ENCODE results near the gene UBE2D1.
A peak's percentile ranks its signal among the peaks of the same experiment; 100 is the strongest.

The UBE2D1 gene

GRCh38 chr10:58399410-58399809 is 64.6 kb downstream of the UBE2D1 start:
- no peak overlapping the region for H3K4me3 ChIP-seq (replicated peaks in 1 of 2; ENCODE audit: low read depth in 2 of 2, low read length in 2 of 2)
- DNase-seq (ENCODE audit: low read depth in 2 of 2): peak; percentile 33 to 77
- no peak for TF ChIP-seq CTCF (IDR thresholded peaks at IDR 0.05; ENCODE audit: low read depth, low read length)

GRCh38 chr10:58400609-58401008 is 65.8 kb downstream of the UBE2D1 start:
- no peak for TF ChIP-seq CTCF (IDR thresholded peaks at IDR 0.05; ENCODE audit: low read depth, low read length)
- DNase-seq (ENCODE audit: low read depth in 2 of 2): peak; percentile 14 to 51
- no peak overlapping the region for H3K4me3 ChIP-seq (replicated peaks in 1 of 2; ENCODE audit: low read depth in 2 of 2, low read length in 2 of 2)

- TF ChIP-seq CTCF (IDR thresholded peaks at IDR 0.05; ENCODE audit: low read depth, low read length): no peak
- H3K4me3 ChIP-seq (replicated peaks in 1 of 2; ENCODE audit: low read depth in 2 of 2, low read length in 2 of 2): no peak overlapping the region
- no peak for DNase-seq (ENCODE audit: low read depth in 2 of 2)
Observed at GRCh38 chr10:58404001-58404400, 69.2 kb downstream of the UBE2D1 start.

- H3K4me3 ChIP-seq (replicated peaks in 1 of 2; ENCODE audit: low read depth in 2 of 2, low read length in 2 of 2): no peak overlapping the region
- no peak for TF ChIP-seq CTCF (IDR thresholded peaks at IDR 0.05; ENCODE audit: low read depth, low read length)
- DNase-seq (ENCODE audit: low read depth in 2 of 2): no peak
Observed at GRCh38 chr10:58409956-58410610, 75.3 kb downstream of the UBE2D1 start.

GRCh38 chr10:58412502-58412961 is 77.7 kb downstream of the UBE2D1 start:
- H3K4me3 ChIP-seq (replicated peaks in 1 of 2; ENCODE audit: low read depth in 2 of 2, low read length in 2 of 2): no peak overlapping the region
- DNase-seq (ENCODE audit: low read depth in 2 of 2): peak; percentile 19 to 81
- TF ChIP-seq CTCF (IDR thresholded peaks at IDR 0.05; ENCODE audit: low read depth, low read length): peak; percentile 16

- H3K4me3 ChIP-seq (replicated peaks in 1 of 2; ENCODE audit: low read depth in 2 of 2, low read length in 2 of 2): no peak overlapping the region
- peak; percentile 47 for TF ChIP-seq CTCF (IDR thresholded peaks at IDR 0.05; ENCODE audit: low read depth, low read length)
- peak; percentile 89 for DNase-seq (ENCODE audit: low read depth in 2 of 2)
Observed at GRCh38 chr10:58414270-58415041, 79.7 kb downstream of the UBE2D1 start.

Data from cardiac fibroblast (primary cell).